ENCODE results near the gene NAGPA.

Gene NAGPA

DNA sequence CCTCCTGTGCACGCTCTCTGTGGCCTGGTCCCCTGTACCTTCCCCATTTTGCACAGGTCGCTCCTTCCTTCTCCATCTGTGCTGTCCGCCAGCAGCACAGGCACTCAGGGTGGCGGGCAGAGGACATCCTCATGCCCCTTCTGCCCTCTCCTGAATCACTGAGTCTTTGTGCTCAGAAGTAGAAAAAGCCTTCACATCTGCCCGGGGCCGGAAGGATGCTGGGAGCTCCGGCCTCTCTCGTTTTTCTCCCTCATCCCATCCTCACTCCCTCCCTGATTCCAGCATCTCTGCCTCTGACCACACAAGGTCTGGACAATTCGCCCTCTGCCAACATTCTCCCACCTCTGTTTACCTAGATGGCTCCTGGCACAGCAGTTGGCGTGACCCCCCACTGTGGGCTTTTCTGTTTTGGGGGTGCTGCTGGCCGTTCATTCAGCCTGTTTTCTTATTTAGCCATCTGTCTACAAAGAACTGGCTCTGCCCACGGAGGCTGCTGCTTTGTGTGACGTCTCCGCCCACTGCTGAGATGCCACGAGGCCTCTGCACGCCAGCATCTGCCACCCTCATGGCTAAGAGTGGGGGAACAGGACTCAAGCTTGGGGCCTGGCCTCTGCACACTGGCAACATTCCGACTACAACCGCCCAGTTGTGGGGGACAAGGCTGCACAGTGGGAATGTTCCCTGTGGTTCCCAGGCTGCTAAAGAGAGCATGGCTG, 38.9 kb downstream of the NAGPA start:
- no peak for DNase-seq

GRCh38 chr16:4991754-4992153, 42.0 kb downstream of the NAGPA start:
- DNase-seq, result no peak

DNA sequence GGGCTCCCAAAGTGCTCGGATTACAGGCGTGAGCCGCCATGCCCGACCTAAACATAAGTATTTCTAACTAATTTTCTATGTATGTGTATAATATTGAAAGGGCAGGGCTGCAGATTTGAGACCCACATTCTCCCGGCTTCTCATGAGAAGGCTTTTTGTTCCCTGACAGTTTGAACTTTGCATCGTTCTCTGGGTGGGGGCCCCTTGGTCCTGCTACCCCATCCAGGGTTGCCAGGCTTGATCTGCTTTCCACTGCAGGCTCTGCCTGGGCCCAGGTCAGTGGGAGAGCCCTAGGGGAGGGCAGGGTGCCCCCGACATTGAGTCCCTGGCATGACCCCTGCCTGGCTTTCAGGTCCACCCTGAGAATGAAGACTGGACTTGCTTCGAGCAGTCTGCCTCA, 43.3 kb downstream of the NAGPA start:
- DNase-seq, result no peak

DNA sequence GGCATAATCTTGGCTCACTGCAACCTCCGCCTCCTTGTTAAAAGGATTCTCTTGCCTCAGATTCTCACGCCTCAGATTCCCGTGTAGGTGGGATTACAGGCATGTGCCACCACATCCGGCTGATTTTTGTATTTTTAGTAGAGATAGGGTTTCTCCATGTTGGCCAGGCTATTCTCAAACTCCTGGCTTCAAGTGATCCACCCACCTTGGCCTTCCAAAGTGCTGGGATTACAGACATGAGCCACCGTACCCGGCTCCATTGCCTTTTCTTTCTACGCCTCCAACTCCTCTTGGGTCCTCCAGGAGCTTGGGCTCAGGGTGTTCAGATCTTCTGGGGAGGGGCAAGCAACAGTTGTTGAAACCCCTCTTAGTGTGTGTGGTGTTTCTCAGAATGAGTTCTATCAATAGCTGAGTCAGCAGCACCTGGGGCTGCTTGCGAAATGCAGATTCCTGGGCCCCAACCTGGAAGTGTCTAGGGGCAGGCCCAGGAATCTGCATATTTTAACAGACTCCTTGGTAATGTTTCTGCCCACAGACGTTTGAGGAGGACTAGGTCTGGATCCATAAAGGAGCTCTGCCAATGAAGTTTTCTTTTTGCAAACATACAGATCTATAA, 44.2 kb downstream of the NAGPA start:
- no peak for DNase-seq

GRCh38 chr16:4988647-4989046, 45.1 kb downstream of the NAGPA start:
- no peak for DNase-seq

DNA sequence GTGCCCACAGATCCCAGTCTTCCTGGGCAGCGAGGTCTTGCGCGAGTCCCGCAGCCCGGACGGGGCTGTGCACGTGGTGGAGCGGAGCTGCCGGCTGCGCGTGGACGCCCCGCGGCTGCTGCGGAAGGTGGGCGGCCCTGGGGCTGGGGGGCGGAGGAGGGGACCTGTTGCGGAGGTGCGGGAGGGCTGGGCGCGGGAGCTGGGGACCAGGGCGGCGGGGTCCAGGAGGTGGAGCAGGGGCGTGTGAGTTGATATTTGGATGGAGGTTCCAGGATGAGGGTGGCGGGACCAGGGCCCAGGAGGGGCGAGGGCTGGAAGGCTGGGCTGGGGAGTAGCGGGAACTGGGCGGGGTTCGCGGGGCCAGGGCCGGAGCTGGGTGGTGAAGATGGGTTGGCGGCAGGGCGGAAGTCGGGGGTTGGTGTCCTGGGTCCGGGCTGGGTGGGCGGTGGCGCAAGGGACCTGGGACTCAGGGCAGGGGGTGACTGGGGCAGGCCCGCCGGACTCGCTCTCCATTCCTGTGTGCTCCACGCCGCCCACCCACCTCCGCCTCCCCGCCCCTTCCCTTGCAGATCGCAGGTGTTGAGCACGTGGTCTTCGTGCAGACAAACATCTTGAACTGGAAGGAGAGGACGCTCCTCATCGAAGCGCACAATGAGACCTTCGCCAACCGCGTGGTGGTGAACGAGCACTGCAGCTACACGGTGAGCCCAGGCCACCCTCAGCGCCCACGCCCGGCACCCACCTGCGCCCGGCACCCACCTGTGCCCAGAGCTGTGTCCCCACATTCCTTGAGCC, 46.0 kb downstream of the NAGPA start:
- DNase-seq, result no peak

- DNase-seq, result no peak
Measured at GRCh38 chr16:4987250-4987579, 46.5 kb downstream of the NAGPA start.

DNA sequence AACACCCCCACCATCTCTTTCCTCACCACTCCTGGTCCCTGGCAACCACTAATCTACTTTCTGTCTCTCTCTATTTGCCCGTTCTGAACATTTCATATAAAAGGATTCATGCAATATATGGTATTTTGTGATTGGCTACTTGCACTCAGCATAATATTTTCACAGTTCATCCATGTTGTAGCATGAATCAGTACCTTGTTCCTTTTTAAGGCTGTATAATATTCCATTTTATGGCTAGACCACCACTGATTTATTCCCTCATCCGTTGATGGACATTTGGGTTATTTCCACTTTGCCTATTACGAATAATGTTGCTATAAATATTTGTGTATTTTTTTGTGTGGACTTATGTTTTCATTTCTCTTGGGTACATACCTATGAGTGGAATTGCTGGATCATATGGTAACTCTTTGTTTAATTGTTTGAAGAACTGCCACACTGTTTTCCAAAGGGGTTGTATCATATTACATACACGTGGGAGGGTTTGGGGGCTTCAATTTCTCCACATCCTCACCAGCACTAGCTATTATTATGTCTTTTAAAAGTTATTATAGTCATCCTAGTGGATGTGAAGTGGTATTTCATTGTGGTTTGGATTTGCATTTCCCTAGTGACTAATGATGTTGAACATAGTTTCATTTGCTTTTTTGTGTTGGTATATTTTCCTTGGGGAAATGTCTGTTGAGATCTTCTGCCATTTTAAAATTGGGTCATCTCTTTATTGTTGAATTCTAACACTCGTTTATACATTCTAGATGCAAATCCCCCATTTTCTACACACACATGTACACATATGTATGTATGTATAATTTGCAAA, 49.4 kb downstream of the NAGPA start:
- no peak for DNase-seq

- DNase-seq, result no peak
Measured at GRCh38 chr16:4982056-4982867, 51.5 kb downstream of the NAGPA start.

DNA sequence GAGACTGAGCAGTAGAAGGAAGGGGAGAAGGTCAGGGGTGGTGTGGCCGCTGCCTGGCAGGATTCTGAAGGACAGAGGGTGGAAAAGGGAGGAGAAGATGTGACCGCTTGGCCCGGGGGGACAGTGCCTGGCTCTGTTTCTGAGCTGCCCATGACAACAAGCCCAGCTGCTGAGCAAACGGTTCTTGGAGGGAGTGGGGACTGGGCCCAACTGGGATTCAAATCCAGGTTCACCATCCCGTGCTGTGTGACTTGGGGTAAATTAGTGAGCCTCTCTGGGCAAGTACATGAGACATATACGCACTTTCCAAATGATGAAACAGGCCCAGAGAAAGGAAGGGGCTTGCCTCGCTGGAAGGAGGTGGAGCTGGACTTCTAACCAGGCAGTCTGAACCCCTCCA, 52.3 kb downstream of the NAGPA start:
- DNase-seq, result no peak

DNA sequence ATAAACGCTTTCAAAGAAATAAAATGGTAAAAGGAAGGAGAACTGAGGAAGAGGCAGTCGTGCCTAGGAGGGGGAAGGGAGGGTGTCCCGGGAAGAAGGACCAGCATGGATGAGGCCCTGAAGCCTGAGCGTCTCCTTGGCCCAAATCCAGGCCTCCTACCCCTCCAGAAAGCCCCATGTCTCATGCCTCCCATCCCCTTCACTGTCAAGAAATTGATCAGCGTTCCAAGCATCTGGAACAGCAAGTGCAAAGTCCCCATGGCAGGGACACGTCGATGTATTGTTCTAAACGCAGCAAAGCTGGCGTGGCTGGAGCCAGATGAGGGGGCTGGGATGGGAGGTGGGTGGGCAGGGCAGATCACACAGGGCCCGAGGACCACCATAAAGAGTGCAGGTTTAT, 53.0 kb downstream of the NAGPA start:
- no peak for DNase-seq

- DNase-seq, result no peak
Measured at GRCh38 chr16:4979736-4980660, 53.7 kb downstream of the NAGPA start.

- no peak for DNase-seq
Measured at GRCh38 chr16:4979164-4979563, 54.6 kb downstream of the NAGPA start.

DNA sequence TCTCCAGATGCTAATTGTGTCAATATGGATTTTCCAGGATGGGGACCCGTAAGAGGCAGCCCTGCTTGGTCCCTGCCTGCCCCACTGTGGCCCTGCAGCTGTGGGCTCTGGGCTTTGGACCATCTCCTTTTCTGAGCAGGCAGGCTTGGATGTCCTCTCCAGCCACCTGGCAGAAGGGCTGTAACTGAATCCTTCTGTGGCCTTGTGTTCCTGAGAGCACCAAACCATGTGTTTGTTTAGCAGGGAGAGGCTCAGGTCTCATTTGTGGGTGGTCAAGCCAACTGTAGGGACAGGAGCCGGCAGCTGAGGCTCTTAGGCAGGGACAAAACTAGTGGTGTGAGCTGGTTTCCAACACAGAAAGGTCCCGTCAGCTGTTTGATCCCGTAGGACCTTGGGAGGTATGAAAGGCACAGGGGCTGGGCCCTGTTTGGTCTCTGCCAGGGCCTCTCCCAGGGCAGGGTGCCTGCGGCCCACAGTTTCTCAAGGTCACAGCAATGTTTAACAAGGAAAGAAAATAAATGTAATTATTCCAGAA, 57.1 kb downstream of the NAGPA start:
- DNase-seq, result no peak

DNA sequence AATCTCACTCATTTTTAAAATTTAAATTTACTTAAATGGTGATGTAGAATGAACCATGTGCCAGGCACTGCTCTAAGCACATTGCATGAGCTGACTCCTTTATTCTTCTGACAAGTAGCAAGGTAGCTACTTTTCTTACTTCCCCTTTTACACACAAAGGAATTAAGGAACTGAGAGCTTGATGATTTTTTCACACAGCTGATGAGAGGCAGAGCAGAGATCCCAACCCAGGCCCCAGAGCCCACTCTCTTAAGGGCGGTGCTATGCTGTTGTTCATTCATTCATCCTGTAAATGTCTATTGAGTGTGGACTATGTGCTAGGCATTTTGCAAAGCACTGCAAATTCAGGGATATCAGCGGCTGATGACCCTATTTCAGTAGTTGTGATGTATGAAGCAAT, 57.7 kb downstream of the NAGPA start:
- no peak for DNase-seq
